NAMALWA (cell line): ENCODE data around the gene PPP1R9A.
A peak's percentile ranks its signal among the peaks of the same experiment; 100 is the strongest.

Experiments
- DNase-seq: peaks from one replicate; pipeline ENCODE4 v3.0.0-alpha.2; 2015; ENCODE audit warnings: low spot score

PPP1R9A gene

DNA sequence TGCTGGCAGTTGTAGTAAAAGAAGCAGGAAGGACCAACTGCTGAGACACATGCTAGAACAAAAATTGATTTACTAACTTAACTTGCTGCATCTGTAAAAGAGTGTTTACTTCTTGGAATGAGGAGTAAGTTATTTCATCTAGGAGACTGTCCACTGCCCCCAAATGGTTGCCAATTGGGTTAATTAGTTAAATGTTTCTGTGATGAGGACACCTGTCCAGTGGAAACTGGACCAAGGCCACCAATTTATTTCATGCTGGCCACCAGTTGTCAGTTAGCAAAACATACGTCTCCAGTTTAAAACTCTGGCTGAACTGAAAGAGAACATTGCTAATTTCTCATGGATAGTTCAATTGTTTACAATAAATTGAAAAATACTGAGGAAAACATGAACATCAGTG, 191.7 kb downstream of the PPP1R9A start:
- no peak for DNase-seq

- DNase-seq: no peak
Observed at GRCh38 chr7:95101422-95101821, 194.0 kb downstream of the PPP1R9A start.

DNA sequence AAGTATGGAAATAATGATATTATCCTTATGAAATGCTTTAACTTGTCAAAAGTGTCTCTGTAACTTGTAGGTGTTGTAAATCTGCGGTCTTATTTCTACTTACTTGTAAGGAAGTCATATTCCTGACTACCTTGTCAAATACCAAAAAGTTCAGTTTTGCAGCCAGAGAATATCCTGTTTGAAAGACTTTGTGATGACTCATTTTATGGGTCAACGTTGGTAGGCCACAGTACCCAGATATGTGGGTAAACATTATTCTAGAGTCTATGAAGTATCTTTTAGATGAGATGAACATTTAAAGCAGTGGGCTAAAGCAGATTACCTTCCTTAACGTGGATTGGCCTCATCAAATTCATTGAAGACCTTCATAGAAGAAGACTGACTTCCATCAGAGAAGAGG, 195.3 kb downstream of the PPP1R9A start:
- no peak for DNase-seq

- no peak for DNase-seq
Observed at GRCh38 chr7:95104739-95105138, 197.3 kb downstream of the PPP1R9A start.

DNA sequence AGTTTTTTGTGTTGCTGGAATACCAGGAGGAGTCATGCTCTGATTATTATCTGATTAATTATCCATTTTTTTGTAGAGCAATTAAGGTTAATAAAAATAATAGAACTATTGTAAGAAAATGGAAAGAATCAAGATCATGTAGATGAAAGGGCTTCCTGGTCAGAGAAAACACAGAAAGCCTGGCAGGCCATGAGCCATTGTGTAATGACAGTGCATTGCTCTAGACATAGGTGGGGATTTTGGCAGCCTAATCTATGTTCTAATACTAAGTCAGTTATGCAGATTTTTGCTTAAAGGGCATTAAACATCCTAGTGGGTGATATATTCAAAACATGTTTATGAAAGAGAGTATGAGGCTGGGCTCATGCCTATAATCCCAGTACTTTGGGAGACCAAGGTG, 198.2 kb downstream of the PPP1R9A start:
- DNase-seq: no peak

- DNase-seq: no peak
Observed at GRCh38 chr7:95106401-95106800, 199.0 kb downstream of the PPP1R9A start.

DNA sequence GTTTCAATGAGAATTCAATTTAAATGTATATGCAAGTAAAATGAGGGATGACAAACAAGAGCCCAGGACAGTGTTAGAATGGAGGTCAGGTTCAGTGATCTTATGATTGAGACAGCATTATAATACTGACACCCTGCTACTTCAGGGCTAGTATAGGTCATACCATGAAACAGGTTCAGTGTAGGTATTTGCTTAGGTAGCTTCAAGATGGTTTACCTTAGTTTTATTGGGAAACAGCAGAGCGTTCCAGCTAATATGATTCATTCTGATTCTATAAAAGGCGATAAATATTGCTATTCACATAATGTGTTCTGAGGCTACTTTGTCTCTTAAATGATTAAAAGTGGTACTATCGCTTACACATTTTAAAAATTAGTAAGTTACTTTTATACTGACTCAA, 203.3 kb downstream of the PPP1R9A start:
- DNase-seq: no peak

- no peak for DNase-seq
Observed at GRCh38 chr7:95113590-95113989, 206.2 kb downstream of the PPP1R9A start.

- no peak for DNase-seq
Observed at GRCh38 chr7:95126053-95126709, 218.8 kb downstream of the PPP1R9A start.

DNA sequence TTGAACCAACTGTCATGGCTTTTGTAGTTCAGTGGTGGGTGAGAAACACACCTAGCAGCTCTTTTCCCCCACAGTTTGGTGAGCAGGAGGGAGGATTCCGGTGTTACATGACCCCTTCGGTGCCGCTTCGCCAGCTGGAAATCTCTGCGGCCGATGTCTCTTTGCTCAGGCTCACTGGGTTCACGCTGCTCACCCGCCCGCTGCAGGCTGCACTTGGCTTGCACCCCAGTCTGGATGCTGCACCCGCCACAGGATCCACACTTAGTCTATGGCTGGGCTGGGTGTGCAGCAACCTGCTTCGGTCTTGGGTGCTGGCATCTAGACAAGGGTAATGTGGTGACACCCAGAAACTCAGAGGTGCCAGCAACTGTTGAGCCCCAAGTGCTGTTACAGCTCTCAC, 225.1 kb downstream of the PPP1R9A start:
- no peak for DNase-seq

GRCh38 chr7:95139922-95140321, 232.5 kb downstream of the PPP1R9A start:
- DNase-seq: no peak

DNA sequence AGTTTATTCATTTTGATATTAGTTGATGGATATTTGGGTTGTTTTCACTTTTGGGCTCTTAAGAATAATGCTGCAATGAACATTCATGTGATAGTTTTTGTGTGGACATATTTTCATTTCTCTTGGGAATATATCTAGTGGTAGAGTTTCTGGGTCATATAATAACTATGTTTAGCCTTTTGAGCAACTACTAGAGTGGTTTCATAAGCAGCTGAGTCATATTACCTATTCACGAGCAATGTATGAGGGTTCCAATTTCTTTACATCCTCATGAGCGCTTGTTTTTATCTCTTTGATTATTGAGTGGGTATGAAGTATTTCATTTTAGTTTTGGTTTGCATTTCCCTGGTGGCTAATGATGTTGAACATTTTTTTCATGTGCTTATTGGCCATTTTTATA, 234.4 kb downstream of the PPP1R9A start:
- DNase-seq: no peak

- no peak for DNase-seq
Observed at GRCh38 chr7:95144256-95144655, 236.9 kb downstream of the PPP1R9A start.

DNA sequence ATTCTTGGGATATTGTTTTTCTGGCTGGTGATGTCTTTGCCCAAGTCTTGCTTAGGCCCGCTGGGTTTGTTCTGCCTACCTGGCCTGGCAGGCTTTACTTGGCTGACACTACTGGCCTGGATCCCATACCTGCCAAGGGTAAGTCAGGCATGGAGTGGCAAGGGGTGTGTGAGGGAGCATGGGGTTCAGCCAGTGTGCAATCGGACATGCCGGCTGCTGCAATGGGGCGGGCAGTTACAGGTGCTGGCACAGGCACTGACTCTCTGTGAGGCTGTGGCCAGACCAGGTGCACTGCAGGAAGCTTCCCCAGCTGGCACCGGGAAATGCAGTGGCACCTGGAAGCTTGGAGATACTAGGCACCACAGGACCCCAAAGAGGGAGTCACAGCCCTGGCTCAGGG, 248.6 kb downstream of the PPP1R9A start:
- DNase-seq: no peak

- DNase-seq: no peak
Observed at GRCh38 chr7:95157381-95157780, 250.0 kb downstream of the PPP1R9A start.

DNA sequence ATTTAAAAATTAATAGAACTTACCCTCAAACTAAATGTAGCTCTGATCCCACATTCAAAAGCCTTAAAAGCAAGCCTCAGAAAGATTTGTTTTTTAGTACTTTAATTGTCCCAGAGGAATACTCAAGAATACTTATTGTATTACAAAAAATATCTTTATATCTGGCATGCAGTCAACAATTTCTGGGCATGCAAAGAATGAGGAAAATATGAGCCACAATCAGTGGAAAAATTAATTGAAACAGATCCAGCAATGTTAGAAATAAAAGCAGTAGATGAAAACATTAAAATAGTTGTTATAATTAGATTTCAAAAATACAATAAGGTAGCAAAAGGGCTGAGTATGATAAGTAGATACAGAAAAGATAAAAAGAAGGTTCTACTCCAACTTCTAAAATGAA, 262.3 kb downstream of the PPP1R9A start:
- DNase-seq: no peak

- DNase-seq: no peak
Observed at GRCh38 chr7:95172420-95172819, 265.0 kb downstream of the PPP1R9A start.

DNA sequence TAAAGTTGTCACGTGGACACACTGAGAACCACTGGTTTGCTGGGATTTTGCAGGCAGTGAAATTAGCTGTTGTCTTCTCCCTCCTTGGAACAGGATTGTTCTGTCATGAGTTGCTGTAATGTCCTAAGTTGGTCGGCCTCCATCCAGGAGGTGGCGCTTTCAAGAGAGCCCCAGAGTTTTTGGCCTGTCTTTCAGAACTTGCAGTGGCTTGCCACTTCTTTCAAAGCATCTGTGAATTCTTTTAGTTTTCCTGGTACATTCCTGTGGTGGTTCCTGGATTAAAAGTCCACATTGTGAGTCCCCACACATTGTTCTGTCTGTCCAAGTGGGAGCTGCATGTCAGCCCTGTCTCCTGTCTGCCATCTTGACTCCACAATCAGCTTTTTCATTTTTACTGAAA, 283.1 kb downstream of the PPP1R9A start:
- DNase-seq: peak; percentile 12

DNA sequence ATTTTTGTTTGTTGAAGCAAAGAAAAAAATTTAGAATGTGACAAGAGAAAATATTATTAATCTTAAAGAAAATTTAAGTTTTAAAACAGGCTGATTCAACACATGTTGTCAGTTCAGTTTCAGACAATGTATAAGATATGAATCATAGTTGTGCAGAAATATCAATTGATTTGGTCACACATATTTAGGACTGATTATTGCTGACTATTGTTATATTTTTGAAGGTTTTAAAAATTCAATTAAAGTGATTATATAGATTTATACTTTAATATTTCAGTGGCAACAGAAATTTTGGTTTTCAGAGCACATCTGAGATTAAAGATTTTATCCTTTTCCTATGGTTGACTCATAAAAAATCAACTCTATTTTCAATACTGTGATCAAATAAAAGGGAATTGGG, 284.4 kb downstream of the PPP1R9A start:
- no peak for DNase-seq

GRCh38 chr7:95198863-95199262, 291.5 kb downstream of the PPP1R9A start:
- DNase-seq: no peak

DNA sequence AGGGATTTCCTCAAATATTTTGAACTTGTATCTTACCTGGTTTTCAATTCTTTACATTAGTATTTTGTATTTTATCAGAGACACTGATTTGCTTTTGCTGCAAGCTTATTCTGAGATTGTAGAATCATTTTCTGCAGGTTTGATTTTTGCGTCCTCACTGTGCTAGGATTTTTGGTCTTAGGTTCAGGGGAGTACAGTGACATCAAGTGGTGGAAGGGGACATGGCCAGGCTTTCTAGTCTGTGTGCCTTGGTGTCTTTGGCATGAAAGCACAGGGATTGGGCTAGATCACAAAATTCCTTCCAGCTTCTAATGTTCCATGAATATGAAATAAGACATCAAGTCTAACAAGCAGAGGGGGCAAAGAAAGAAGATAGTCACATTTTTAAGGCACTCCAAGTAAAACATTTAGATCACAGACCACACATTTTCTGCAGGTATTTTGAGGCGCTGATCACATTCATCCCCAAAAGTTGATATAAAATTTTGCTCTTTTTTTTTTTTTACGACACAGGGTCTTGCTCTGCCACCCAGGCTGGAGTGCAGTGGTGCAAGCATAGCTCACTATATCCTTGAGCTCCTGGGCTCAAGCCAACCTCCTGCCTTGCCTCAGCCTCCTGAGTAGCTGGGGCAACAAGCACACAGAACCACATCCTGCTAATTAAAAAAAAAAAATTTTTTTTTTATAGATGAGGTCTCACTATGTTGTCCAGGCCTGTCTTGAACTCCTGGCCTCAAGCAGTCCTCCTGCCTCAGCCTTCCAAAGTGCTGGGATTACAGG, 292.6 kb downstream of the PPP1R9A start:
- peak; percentile 62 for DNase-seq

DNA sequence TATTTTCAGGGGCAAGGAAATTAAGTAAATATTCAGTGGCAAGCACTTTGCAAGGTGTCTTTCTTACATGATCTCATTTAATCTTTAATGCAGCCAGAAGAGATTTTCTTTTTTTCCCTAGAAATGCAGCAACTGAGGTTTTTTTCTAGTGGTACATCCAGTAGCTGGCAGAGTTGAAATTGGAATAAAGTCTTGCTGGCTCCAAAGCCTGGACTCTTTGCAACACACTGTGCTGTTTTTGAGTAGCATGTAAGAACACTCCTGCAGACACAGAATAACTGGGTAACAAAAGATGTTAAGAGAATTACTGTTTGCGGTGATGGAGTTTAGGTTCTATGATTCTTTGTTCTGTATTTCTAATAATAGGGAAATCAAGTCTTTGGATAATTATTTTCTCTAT, 293.3 kb downstream of the PPP1R9A start:
- no peak for DNase-seq

GRCh38 chr7:95201727-95202126, 294.3 kb downstream of the PPP1R9A start:
- no peak for DNase-seq

GRCh38 chr7:95204618-95205017, 297.2 kb downstream of the PPP1R9A start:
- DNase-seq: no peak
